C4-2B (cell line): Measurements from ENCODE around the gene SIN3A.

Experiments used
- CTCF ChIP-seq: fragments of 450-650 bp; conservative IDR thresholded peaks from 2 replicates; pipeline ENCODE4 v1.5.1; 2017; ENCODE audit warnings: mild to moderate bottlenecking
- ZFX ChIP-seq: fragments of 450-650 bp; IDR thresholded peaks from 2 replicates; pipeline ENCODE4 v1.6.1; 2017

DNA sequence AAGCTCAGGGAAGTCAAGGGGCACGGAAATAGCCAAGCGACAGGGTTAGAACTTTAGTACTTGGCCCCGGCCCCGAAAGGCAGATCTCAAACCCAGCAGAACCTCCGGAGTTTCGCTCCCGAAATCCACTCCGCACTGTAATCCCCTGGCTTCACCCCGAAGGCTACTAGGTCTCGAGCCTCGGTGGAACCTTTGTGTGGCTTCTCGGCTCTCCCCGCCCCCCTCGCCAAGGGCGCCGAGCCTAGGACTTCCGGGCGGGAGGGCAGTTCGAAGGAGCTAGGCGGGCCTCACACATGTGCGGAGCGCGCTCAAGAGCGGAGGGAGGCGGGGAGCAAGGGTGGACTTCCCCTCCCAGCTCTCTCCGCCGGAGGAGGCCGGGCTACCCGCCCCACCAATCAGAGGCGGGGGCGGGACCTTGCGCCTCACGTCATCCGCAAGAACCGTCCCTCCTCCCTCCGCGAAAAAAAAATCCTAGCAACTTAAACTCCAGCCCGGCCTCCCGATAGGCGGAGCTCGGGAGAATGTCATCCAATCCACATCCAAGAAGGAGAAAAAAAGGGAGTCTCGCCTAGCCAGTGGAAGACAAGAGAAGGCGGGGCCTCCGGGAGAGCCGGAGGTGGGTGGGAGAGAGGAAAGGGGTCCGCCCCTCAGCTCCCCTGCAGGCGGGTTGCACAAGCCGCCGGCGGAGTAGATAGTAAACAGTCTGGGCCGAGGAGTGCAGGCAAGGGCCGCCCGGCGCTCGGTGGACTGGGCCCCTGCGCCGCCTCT is 2.4 kb upstream of the SIN3A start:
- TF ChIP-seq CTCF: no peak
- no peak for TF ChIP-seq ZFX
